ENCODE results near the gene ATP2C1.

The ATP2C1 gene

GRCh38 chr3:130932979-130933378 is 39.1 kb downstream of the ATP2C1 start:
- Histone ChIP-seq H3K27ac (ENCODE audit: low read depth, low read length) (no peak overlapping the region), H3K18ac (ENCODE audit: low read length) (no peak overlapping the region)

GRCh38 chr3:130933801-130934345 is 40.0 kb downstream of the ATP2C1 start:
- no peak overlapping the region for H2AK5ac ChIP-seq (ENCODE audit: low read length)
- H2BK12ac ChIP-seq (ENCODE audit: low read length), result no peak overlapping the region
- H4K91ac ChIP-seq (ENCODE audit: low read depth, low read length), result no peak overlapping the region
- H3K14ac ChIP-seq (ENCODE audit: low read length), result no peak overlapping the region
- no peak overlapping the region for H3K4me2 ChIP-seq (ENCODE audit: low read length)
- H4K12ac ChIP-seq (ENCODE audit: low read depth, low read length), result no peak overlapping the region
- no peaks in the 10 kb centered on the region for H3K9me3 ChIP-seq (ENCODE audit: insufficient read depth, low read depth, low read length)
- no peaks in the 10 kb centered on the region for H3K4me1 ChIP-seq (ENCODE audit: control insufficient read depth in 1 of 2, insufficient read depth in 2 of 2, low read length in 2 of 2)
- no peaks in the 10 kb centered on the region for H3K79me2 ChIP-seq (ENCODE audit: control insufficient read depth, insufficient read depth, low read length, poor library complexity)
- no peak overlapping the region for H3K18ac ChIP-seq (ENCODE audit: low read length)
- peaks cover 0 to 2% of the 10 kb centered on the region in 2 experiments for H3K36me3 ChIP-seq (ENCODE audit: control insufficient read depth in 1 of 2, insufficient read depth in 2 of 2, low read length in 2 of 2)
- H3K27me3 ChIP-seq (ENCODE audit: insufficient read depth, low read length), result no peaks in the 10 kb centered on the region
- no peaks in the 10 kb centered on the region for H3K79me1 ChIP-seq (ENCODE audit: low read length)
- H3K23ac ChIP-seq (ENCODE audit: low read length), result no peak overlapping the region
- no peak overlapping the region for H3K4ac ChIP-seq (ENCODE audit: low read depth, low read length)
- DNase-seq, result no peak
- H2BK5ac ChIP-seq (ENCODE audit: low read depth, low read length, poor library complexity), result no peak overlapping the region
- no peak overlapping the region for H3K4me3 ChIP-seq (ENCODE audit: low read depth, low read length)
- H3K9ac ChIP-seq (ENCODE audit: low read length), result no peak overlapping the region
- no peak overlapping the region for H2BK120ac ChIP-seq (ENCODE audit: insufficient read depth, low read length, poor library complexity)
- WGBS (ENCODE audit: extremely low coverage, insufficient coverage, insufficient read length), result no CpG with 5 or more reads among the region's 1 CpG
- no peak overlapping the region for H3K27ac ChIP-seq (ENCODE audit: low read depth, low read length)
- H2AFZ ChIP-seq (ENCODE audit: insufficient read depth, low read length, poor library complexity), result no peak overlapping the region
- no peak overlapping the region for H4K8ac ChIP-seq (ENCODE audit: low read depth, low read length)

More at GRCh38 chr3:130932979-130933378, 39.1 kb downstream of the ATP2C1 start:
- Histone ChIP-seq H3K4me3 (ENCODE audit: low read depth, low read length) (no peak overlapping the region), H3K4me2 (ENCODE audit: low read length) (no peak overlapping the region), H2BK5ac (ENCODE audit: low read depth, low read length, poor library complexity) (no peak overlapping the region), H2AFZ (ENCODE audit: insufficient read depth, low read length, poor library complexity) (no peak overlapping the region), H3K27me3 (ENCODE audit: insufficient read depth, low read length) (no peaks in the 10 kb centered on the region), H4K12ac (ENCODE audit: low read depth, low read length) (no peak overlapping the region), H3K9me3 (ENCODE audit: insufficient read depth, low read depth, low read length) (no peaks in the 10 kb centered on the region), H2AK5ac (ENCODE audit: low read length) (no peak overlapping the region), H4K91ac (ENCODE audit: low read depth, low read length) (no peak overlapping the region), H3K4me1 (ENCODE audit: control insufficient read depth in 1 of 2, insufficient read depth in 2 of 2, low read length in 2 of 2) (no peaks in the 10 kb centered on the region), H3K79me2 (ENCODE audit: control insufficient read depth, insufficient read depth, low read length, poor library complexity) (no peaks in the 10 kb centered on the region), H3K14ac (ENCODE audit: low read length) (no peak overlapping the region), H3K36me3 (ENCODE audit: control insufficient read depth in 1 of 2, insufficient read depth in 2 of 2, low read length in 2 of 2) (peaks cover 0 to 2% of the 10 kb centered on the region in 2 experiments), H4K8ac (ENCODE audit: low read depth, low read length) (no peak overlapping the region), H3K9ac (ENCODE audit: low read length) (no peak overlapping the region), H3K23ac (ENCODE audit: low read length) (no peak overlapping the region), H3K79me1 (ENCODE audit: low read length) (no peaks in the 10 kb centered on the region), H2BK12ac (ENCODE audit: low read length) (no peak overlapping the region), H2BK120ac (ENCODE audit: insufficient read depth, low read length, poor library complexity) (no peak overlapping the region), H3K4ac (ENCODE audit: low read depth, low read length) (no peak overlapping the region)
- DNase-seq, result no peak
- no CpG with 5 or more reads among the region's 2 CpGs for WGBS (ENCODE audit: extremely low coverage, insufficient coverage, insufficient read length)

- Histone ChIP-seq H3K79me2 (ENCODE audit: control insufficient read depth, insufficient read depth, low read length, poor library complexity) (no peaks in the 10 kb centered on the region), H3K18ac (ENCODE audit: low read length) (no peak overlapping the region)
These were observed 40.7 kb downstream of the ATP2C1 start for GRCh38 chr3:130934442-130935089.

GRCh38 chr3:130935761-130936492 is 42.0 kb downstream of the ATP2C1 start:
- H2AK5ac ChIP-seq (ENCODE audit: low read length), result no peak overlapping the region
- H2BK12ac ChIP-seq (ENCODE audit: low read length), result no peak overlapping the region
- peak in 1 of 2 donors; percentile 45 for DNase-seq
- no peak overlapping the region for H3K27ac ChIP-seq (ENCODE audit: low read depth, low read length)
- H3K36me3 ChIP-seq (ENCODE audit: control insufficient read depth in 1 of 2, insufficient read depth in 2 of 2, low read length in 2 of 2), result peaks cover 0 to 4% of the 10 kb centered on the region in 2 experiments
- H2BK5ac ChIP-seq (ENCODE audit: low read depth, low read length, poor library complexity), result no peak overlapping the region
- no peak overlapping the region for H4K91ac ChIP-seq (ENCODE audit: low read depth, low read length)
- 100% methylated on average over 1 of the region's 4 CpGs for WGBS (ENCODE audit: extremely low coverage, insufficient coverage, insufficient read length)
- no peak overlapping the region for H2AFZ ChIP-seq (ENCODE audit: insufficient read depth, low read length, poor library complexity)
- H3K9ac ChIP-seq (ENCODE audit: low read length), result no peak overlapping the region
- H3K23ac ChIP-seq (ENCODE audit: low read length), result no peak overlapping the region
- H3K4ac ChIP-seq (ENCODE audit: low read depth, low read length), result no peak overlapping the region
- H3K18ac ChIP-seq (ENCODE audit: low read length), result no peak overlapping the region
- H3K4me1 ChIP-seq (ENCODE audit: control insufficient read depth in 1 of 2, insufficient read depth in 2 of 2, low read length in 2 of 2), result no peaks in the 10 kb centered on the region
- H3K27me3 ChIP-seq (ENCODE audit: insufficient read depth, low read length), result no peaks in the 10 kb centered on the region
- no peak overlapping the region for H3K4me2 ChIP-seq (ENCODE audit: low read length)
- H3K14ac ChIP-seq (ENCODE audit: low read length), result no peak overlapping the region
- H3K79me2 ChIP-seq (ENCODE audit: control insufficient read depth, insufficient read depth, low read length, poor library complexity), result no peaks in the 10 kb centered on the region
- H4K12ac ChIP-seq (ENCODE audit: low read depth, low read length), result no peak overlapping the region
- no peak overlapping the region for H2BK120ac ChIP-seq (ENCODE audit: insufficient read depth, low read length, poor library complexity)
- H4K8ac ChIP-seq (ENCODE audit: low read depth, low read length), result no peak overlapping the region
- no peak overlapping the region for H3K4me3 ChIP-seq (ENCODE audit: low read depth, low read length)
- no peaks in the 10 kb centered on the region for H3K9me3 ChIP-seq (ENCODE audit: insufficient read depth, low read depth, low read length)
- no peaks in the 10 kb centered on the region for H3K79me1 ChIP-seq (ENCODE audit: low read length)

More at GRCh38 chr3:130934442-130935089, 40.7 kb downstream of the ATP2C1 start:
- H3K4me2 ChIP-seq (ENCODE audit: low read length), result no peak overlapping the region
- H3K27ac ChIP-seq (ENCODE audit: low read depth, low read length), result no peak overlapping the region
- no peak overlapping the region for H2BK12ac ChIP-seq (ENCODE audit: low read length)
- H4K12ac ChIP-seq (ENCODE audit: low read depth, low read length), result no peak overlapping the region
- H4K8ac ChIP-seq (ENCODE audit: low read depth, low read length), result no peak overlapping the region
- H3K23ac ChIP-seq (ENCODE audit: low read length), result no peak overlapping the region
- no peak overlapping the region for H2AK5ac ChIP-seq (ENCODE audit: low read length)
- peaks cover 0 to 2% of the 10 kb centered on the region in 2 experiments for H3K36me3 ChIP-seq (ENCODE audit: control insufficient read depth in 1 of 2, insufficient read depth in 2 of 2, low read length in 2 of 2)
- no peak overlapping the region for H3K14ac ChIP-seq (ENCODE audit: low read length)
- no peak overlapping the region for H4K91ac ChIP-seq (ENCODE audit: low read depth, low read length)
- no CpG with 5 or more reads among the region's 4 CpGs for WGBS (ENCODE audit: extremely low coverage, insufficient coverage, insufficient read length)
- no peak overlapping the region for H2AFZ ChIP-seq (ENCODE audit: insufficient read depth, low read length, poor library complexity)
- no peak for DNase-seq
- H3K4ac ChIP-seq (ENCODE audit: low read depth, low read length), result no peak overlapping the region
- H3K4me1 ChIP-seq (ENCODE audit: control insufficient read depth in 1 of 2, insufficient read depth in 2 of 2, low read length in 2 of 2), result no peaks in the 10 kb centered on the region
- no peak overlapping the region for H3K4me3 ChIP-seq (ENCODE audit: low read depth, low read length)
- H3K9me3 ChIP-seq (ENCODE audit: insufficient read depth, low read depth, low read length), result no peaks in the 10 kb centered on the region
- no peaks in the 10 kb centered on the region for H3K27me3 ChIP-seq (ENCODE audit: insufficient read depth, low read length)
- H2BK120ac ChIP-seq (ENCODE audit: insufficient read depth, low read length, poor library complexity), result no peak overlapping the region
- H3K9ac ChIP-seq (ENCODE audit: low read length), result no peak overlapping the region
- no peak overlapping the region for H2BK5ac ChIP-seq (ENCODE audit: low read depth, low read length, poor library complexity)
- H3K79me1 ChIP-seq (ENCODE audit: low read length), result no peaks in the 10 kb centered on the region

Measured in trophoblast cell (in vitro differentiated cells and primary cell).